WTC11 (cell line): ENCODE measurements around the gene MN1. TPM values are rescaled to one million over a fixed set of nuclear protein-coding genes. Genes with fewer than 3 reads are reported as not detected.

Source experiments
- ATAC-seq: fragments of 200-7000 bp; cut with Tn5 transposase; 2 replicates; pipeline ENCODE4 v1.10.0; 2021; ENCODE audit warnings: mild to moderate bottlenecking, moderate library complexity
- CTCF ChIA-PET: fragments of 300-600 bp; sonication (Branson Sonifier 250); formaldehyde crosslinking; loops from one replicate; lab custom pipeline; 2021; ENCODE audit warnings: antibody characterized with exemption; lab: Charles Lee
- POLR2A ChIA-PET: fragments of 350-600 bp; sonication (Branson Sonifier 250); formaldehyde crosslinking; loops from one replicate; lab custom pipeline; 2021; ENCODE audit warnings: antibody characterized with exemption; lab: Charles Lee
- DNase-seq: peaks from one replicate; pipeline ENCODE4 v3.0.0; 2021; ENCODE audit warnings: low spot score
- H3K27ac Mint-ChIP-seq: 2 replicates; pipeline ENCODE4 v1.8.0; 2021; ENCODE audit warnings: mixed read lengths
- H3K27me3 Mint-ChIP-seq: 2 replicates; pipeline ENCODE4 v1.8.0; 2021; ENCODE audit warnings: low read depth, mild to moderate bottlenecking, moderate library complexity, mixed read lengths
- H3K36me3 Mint-ChIP-seq: 2 replicates; pipeline ENCODE4 v1.8.0; 2021; ENCODE audit warnings: mixed read lengths
- H3K4me1 Mint-ChIP-seq: 2 replicates; pipeline ENCODE4 v1.8.0; 2022; ENCODE audit warnings: mixed read lengths
- H3K4me3 Mint-ChIP-seq: 2 replicates; pipeline ENCODE4 v1.8.0; 2021; ENCODE audit warnings: mild to moderate bottlenecking, moderate library complexity, mixed read lengths
- H3K9me3 Mint-ChIP-seq: 2 replicates; pipeline ENCODE4 v1.8.0; 2021; ENCODE audit warnings: mixed read lengths
- CREB1 ChIP-seq: sonication (generic); formaldehyde crosslinking; IDR thresholded peaks from 2 replicates; pipeline ENCODE4 v1.8.0; 2023; ENCODE audit warnings: mild to moderate bottlenecking, missing genetic modification reagents
- ELF4 ChIP-seq: sonication (generic); formaldehyde crosslinking; IDR thresholded peaks from 2 replicates; pipeline ENCODE4 v1.8.1; 2022; ENCODE audit warnings: low read depth, mild to moderate bottlenecking, moderate library complexity, missing genetic modification reagents
- ESRRA ChIP-seq: sonication (generic); formaldehyde crosslinking; IDR thresholded peaks from 2 replicates; pipeline ENCODE4 v1.8.1; 2022; ENCODE audit warnings: mild to moderate bottlenecking, missing genetic modification reagents, borderline replicate concordance
- GABPB1 ChIP-seq: sonication (generic); formaldehyde crosslinking; IDR thresholded peaks from 2 replicates; pipeline ENCODE4 v1.8.1; 2023; ENCODE audit warnings: mild to moderate bottlenecking, missing genetic modification reagents
- GRHL2 ChIP-seq: fragments of 250-450 bp; sonication (Bioruptor Pico); IDR thresholded peaks from 2 replicates; pipeline ENCODE4 v1.8.0; 2022; ENCODE audit warnings: mild to moderate bottlenecking, moderate library complexity; ENCODE audit not compliant: insufficient replicate concordance, severe bottlenecking
- GTF2I ChIP-seq: fragments of 250-450 bp; sonication (Bioruptor Pico); conservative IDR thresholded peaks from 2 replicates; pipeline ENCODE4 v1.4.0; 2021; ENCODE audit warnings: mild to moderate bottlenecking
- HMGA2 ChIP-seq: fragments of 250-450 bp; sonication (Bioruptor Pico); IDR thresholded peaks from 2 replicates; pipeline ENCODE4 v1.4.0; 2021; ENCODE audit warnings: mild to moderate bottlenecking, moderate library complexity
- JAZF1 ChIP-seq: fragments of 250-450 bp; sonication (Bioruptor Pico); IDR thresholded peaks from 2 replicates; pipeline ENCODE4 v1.9.0; 2021; ENCODE audit warnings: moderate library complexity, mild to moderate bottlenecking, inconsistent platforms
- NFATC4 ChIP-seq: fragments of 250-450 bp; sonication (Bioruptor Pico); IDR thresholded peaks from 2 replicates; pipeline ENCODE4 v1.9.0; 2021; ENCODE audit warnings: mild to moderate bottlenecking
- NR2C2 ChIP-seq: sonication (generic); formaldehyde crosslinking; IDR thresholded peaks from 2 replicates; pipeline ENCODE4 v1.8.0; 2022; ENCODE audit warnings: mild to moderate bottlenecking, missing genetic modification reagents
- SP1 ChIP-seq: sonication (generic); formaldehyde crosslinking; conservative IDR thresholded peaks from 2 replicates; pipeline ENCODE4 v1.8.1; 2022; ENCODE audit warnings: missing genetic modification reagents
- TP53 ChIP-seq: sonication (generic); formaldehyde crosslinking; IDR thresholded peaks from 2 replicates; pipeline ENCODE4 v1.8.1; 2023; ENCODE audit warnings: mild to moderate bottlenecking, missing genetic modification reagents
- ZNF138 ChIP-seq: sonication (generic); formaldehyde crosslinking; conservative IDR thresholded peaks from 2 replicates; pipeline ENCODE4 v1.8.1; 2022; ENCODE audit warnings: mild to moderate bottlenecking, moderate library complexity, missing genetic modification reagents
- ZNF219 ChIP-seq: sonication (generic); formaldehyde crosslinking; IDR thresholded peaks from 2 replicates; pipeline ENCODE4 v1.8.0; 2023; ENCODE audit warnings: missing genetic modification reagents, mild to moderate bottlenecking, borderline replicate concordance
- ZNF263 ChIP-seq: sonication (generic); formaldehyde crosslinking; IDR thresholded peaks from 2 replicates; pipeline ENCODE4 v1.8.1; 2022; ENCODE audit warnings: low read depth, mild to moderate bottlenecking, moderate library complexity, missing genetic modification reagents
- total RNA-seq: library from RNA; stranded (reverse); gene quantifications from 3 replicates; pipeline ENCODE4 v1.2.3, GENCODE V29; 2021
- TF ChIP-seq, protein P1 (sequence below): sonication (generic); formaldehyde crosslinking; conservative IDR thresholded peaks from 2 replicates; pipeline ENCODE4 v1.8.1; 2023; ENCODE audit warnings: mild to moderate bottlenecking, low read depth, missing genetic modification reagents, moderate library complexity
- TF ChIP-seq, protein P2 (sequence below): fragments of 250-450 bp; sonication (Bioruptor Pico); IDR thresholded peaks from 2 replicates; pipeline ENCODE4 v1.9.0; 2021; ENCODE audit warnings: mild to moderate bottlenecking
- TF ChIP-seq, protein P3 (sequence below): sonication (generic); formaldehyde crosslinking; IDR thresholded peaks from 2 replicates; pipeline ENCODE4 v1.8.0; 2022; ENCODE audit warnings: mild to moderate bottlenecking, missing genetic modification reagents
- TF ChIP-seq, protein P4 (sequence below): sonication (generic); formaldehyde crosslinking; IDR thresholded peaks from 2 replicates; pipeline ENCODE4 v1.8.1; 2022; ENCODE audit warnings: mild to moderate bottlenecking, moderate library complexity, missing genetic modification reagents
- TF ChIP-seq, protein P5 (sequence below): fragments of 250-450 bp; sonication (Bioruptor Pico); IDR thresholded peaks from 2 replicates; pipeline ENCODE4 v1.8.0; 2021; ENCODE audit warnings: mild to moderate bottlenecking

Gene MN1
- total RNA-seq, 1 experiment from 2014 or later, result 21.3 TPM

DNA sequence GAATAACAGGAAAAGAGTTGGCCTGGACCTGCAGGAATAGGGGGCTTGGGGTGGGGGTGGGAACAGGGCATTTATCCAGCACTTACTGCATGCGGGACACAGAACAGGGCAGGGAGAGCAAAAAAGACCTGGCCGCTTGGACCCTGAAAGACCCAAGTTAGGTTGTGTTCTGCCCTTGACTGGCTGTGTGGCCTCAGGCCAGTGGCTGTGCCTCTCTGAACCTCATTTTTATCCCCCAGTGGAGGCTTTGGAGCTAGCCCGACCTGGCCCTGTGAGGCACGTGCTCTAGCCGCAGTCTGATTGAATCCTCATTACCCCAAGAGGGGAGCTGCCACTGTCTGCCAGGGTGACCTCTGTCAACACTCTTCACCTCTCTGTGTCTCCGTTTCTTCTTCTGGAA is 68.7 kb downstream of the MN1 start:
- POLR2A ChIA-PET, result no interaction called here

DNA sequence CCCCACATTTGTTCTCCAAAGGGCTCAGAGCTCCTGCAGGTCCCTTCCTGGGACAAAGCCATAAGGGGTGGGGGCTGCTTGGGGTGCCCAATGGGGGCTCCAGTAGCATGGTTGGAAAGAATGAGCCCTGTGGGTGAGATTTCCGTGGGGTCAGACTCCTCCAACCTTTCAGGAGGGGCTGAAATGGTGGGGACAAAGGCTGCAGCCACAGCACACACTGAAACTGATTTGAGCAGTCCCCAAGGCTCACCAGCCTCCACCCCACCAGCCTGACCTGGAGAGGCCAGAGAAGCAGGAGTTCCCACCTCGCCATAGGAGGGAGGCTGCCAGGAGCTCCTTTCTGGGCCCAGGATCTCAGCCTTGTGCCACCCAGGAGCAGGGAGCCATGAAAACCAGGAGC is 69.2 kb downstream of the MN1 start:
- no peak for ATAC-seq
- Mint-ChIP-seq H3K4me1 (peaks cover 40% of the 10 kb centered on the region), H3K36me3 (peaks cover 26% of the 10 kb centered on the region)
- POLR2A ChIA-PET, result no interaction called here
- TF ChIP-seq, protein P1, sequence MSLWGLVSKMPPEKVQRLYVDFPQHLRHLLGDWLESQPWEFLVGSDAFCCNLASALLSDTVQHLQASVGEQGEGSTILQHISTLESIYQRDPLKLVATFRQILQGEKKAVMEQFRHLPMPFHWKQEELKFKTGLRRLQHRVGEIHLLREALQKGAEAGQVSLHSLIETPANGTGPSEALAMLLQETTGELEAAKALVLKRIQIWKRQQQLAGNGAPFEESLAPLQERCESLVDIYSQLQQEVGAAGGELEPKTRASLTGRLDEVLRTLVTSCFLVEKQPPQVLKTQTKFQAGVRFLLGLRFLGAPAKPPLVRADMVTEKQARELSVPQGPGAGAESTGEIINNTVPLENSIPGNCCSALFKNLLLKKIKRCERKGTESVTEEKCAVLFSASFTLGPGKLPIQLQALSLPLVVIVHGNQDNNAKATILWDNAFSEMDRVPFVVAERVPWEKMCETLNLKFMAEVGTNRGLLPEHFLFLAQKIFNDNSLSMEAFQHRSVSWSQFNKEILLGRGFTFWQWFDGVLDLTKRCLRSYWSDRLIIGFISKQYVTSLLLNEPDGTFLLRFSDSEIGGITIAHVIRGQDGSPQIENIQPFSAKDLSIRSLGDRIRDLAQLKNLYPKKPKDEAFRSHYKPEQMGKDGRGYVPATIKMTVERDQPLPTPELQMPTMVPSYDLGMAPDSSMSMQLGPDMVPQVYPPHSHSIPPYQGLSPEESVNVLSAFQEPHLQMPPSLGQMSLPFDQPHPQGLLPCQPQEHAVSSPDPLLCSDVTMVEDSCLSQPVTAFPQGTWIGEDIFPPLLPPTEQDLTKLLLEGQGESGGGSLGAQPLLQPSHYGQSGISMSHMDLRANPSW, result no peak
- TF ChIP-seq, protein P2, sequence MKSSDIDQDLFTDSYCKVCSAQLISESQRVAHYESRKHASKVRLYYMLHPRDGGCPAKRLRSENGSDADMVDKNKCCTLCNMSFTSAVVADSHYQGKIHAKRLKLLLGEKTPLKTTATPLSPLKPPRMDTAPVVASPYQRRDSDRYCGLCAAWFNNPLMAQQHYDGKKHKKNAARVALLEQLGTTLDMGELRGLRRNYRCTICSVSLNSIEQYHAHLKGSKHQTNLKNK, result no peak
- TF ChIP-seq ZNF219, result no peak
- no peak for TF ChIP-seq GABPB1
- TF ChIP-seq GTF2I (CRISPR knock-in tag), result no peak
- no peak for TF ChIP-seq ZNF263 (CRISPR knock-in tag)
- no peak for TF ChIP-seq TP53 (CRISPR knock-in tag)
- TF ChIP-seq ELF4 (CRISPR knock-in tag), result no peak
- TF ChIP-seq, protein P3, sequence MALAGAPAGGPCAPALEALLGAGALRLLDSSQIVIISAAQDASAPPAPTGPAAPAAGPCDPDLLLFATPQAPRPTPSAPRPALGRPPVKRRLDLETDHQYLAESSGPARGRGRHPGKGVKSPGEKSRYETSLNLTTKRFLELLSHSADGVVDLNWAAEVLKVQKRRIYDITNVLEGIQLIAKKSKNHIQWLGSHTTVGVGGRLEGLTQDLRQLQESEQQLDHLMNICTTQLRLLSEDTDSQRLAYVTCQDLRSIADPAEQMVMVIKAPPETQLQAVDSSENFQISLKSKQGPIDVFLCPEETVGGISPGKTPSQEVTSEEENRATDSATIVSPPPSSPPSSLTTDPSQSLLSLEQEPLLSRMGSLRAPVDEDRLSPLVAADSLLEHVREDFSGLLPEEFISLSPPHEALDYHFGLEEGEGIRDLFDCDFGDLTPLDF (CRISPR knock-in tag), result no peak
- TF ChIP-seq GRHL2, result no peak
- TF ChIP-seq, protein P4, sequence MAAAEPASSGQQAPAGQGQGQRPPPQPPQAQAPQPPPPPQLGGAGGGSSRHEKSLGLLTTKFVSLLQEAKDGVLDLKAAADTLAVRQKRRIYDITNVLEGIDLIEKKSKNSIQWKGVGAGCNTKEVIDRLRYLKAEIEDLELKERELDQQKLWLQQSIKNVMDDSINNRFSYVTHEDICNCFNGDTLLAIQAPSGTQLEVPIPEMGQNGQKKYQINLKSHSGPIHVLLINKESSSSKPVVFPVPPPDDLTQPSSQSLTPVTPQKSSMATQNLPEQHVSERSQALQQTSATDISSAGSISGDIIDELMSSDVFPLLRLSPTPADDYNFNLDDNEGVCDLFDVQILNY, result no peak
- TF ChIP-seq NR2C2, result no peak
- no peak for TF ChIP-seq JAZF1 (CRISPR knock-in tag)
- no peak for TF ChIP-seq SP1 (CRISPR knock-in tag)
- TF ChIP-seq, protein P5, sequence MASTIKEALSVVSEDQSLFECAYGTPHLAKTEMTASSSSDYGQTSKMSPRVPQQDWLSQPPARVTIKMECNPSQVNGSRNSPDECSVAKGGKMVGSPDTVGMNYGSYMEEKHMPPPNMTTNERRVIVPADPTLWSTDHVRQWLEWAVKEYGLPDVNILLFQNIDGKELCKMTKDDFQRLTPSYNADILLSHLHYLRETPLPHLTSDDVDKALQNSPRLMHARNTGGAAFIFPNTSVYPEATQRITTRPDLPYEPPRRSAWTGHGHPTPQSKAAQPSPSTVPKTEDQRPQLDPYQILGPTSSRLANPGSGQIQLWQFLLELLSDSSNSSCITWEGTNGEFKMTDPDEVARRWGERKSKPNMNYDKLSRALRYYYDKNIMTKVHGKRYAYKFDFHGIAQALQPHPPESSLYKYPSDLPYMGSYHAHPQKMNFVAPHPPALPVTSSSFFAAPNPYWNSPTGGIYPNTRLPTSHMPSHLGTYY, result no peak
- no peak for TF ChIP-seq ZNF138 (CRISPR knock-in tag)
- TF ChIP-seq, all 79 proteins: peak for 0
- Mint-ChIP-seq H3K27ac (no peak overlapping the region), H3K9me3 (peaks cover 7% of the 10 kb centered on the region), H3K27me3 (no peaks in the 10 kb centered on the region), H3K4me3 (no peak overlapping the region)
- no peak for DNase-seq
- CTCF ChIA-PET, result no interaction called here

More for the DNA sequence above, 68.7 kb downstream of the MN1 start:
- H3K4me1 Mint-ChIP-seq, result peaks cover 36% of the 10 kb centered on the region
- TF ChIP-seq NFATC4 (CRISPR knock-in tag) (no peak), ESRRA (CRISPR knock-in tag) (no peak), HMGA2 (CRISPR knock-in tag) (no peak), CREB1 (CRISPR knock-in tag) (no peak)
- TF ChIP-seq, protein P3 (CRISPR knock-in tag), result no peak
- DNase-seq (no peak), ATAC-seq (no peak)
- H3K9me3 Mint-ChIP-seq, result peaks cover 12% of the 10 kb centered on the region
- CTCF ChIA-PET, result interaction anchor here (0.8 kb wide), 1 partner anchor 33 kb away, joined by 3 read pairs; no protein-coding TSS in a partner anchor
- peaks cover 29% of the 10 kb centered on the region for H3K36me3 Mint-ChIP-seq
- H3K4me3 Mint-ChIP-seq, result no peak overlapping the region
- H3K27me3 Mint-ChIP-seq, result no peaks in the 10 kb centered on the region
- H3K27ac Mint-ChIP-seq, result no peak overlapping the region; the same call in 1 of the 2 replicates
